ENCODE results near the gene VPS51.
A peak's percentile ranks its signal among the peaks of the same experiment; 100 is the strongest.

The VPS51 gene

GRCh38 chr11:65072631-65072966 is 23.4 kb upstream of the VPS51 start:
- no peak for DNase-seq

- no peak for DNase-seq
Measured at GRCh38 chr11:65077451-65077850, 18.6 kb upstream of the VPS51 start.

- DNase-seq, result no peak
Measured at GRCh38 chr11:65078151-65078550, 17.9 kb upstream of the VPS51 start.

GRCh38 chr11:65078786-65079342 is 17.1 kb upstream of the VPS51 start:
- DNase-seq, result no peak

DNA sequence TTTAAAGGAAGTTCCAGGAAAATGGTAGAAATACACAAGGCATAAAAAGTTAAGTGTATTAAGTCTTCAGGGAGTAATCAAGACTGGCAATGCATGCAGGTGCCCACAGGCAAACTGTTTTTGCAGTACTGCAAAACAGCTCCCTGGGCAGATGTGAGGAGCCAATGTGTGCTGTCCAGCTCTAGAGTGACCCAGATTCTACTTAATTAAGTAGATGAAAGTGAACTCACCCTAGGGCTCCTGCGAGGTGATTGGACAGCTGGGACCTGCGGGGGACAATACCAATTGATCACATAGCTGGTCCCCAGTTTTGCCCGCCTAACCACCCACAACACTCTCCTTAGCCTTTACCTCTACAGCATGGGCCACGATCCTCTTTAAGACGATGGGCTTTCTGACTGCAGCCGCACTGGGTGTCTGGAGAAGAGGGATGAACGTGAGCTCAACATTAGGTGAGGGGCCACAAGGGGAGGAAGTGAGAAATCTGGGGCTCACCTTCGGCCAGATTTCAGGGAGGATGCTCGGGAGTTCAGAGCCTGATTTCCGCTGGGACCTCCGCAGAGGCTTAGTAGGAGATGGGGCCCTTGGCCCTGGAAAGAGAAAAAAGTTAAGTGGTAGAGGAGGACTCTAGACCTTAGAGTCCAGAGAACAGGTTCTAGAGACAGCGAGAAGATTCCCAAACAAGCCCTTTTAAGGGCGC is 12.7 kb upstream of the VPS51 start:
- DNase-seq, result no peak

- peak; percentile 86 for DNase-seq
Measured at GRCh38 chr11:65083834-65084597, 12.0 kb upstream of the VPS51 start, which contains the start of the genes CDCA5 and ZFPL1. Gene CDCA5 (minus strand): TSS chr11:65084040. CDS start chr11:65083978, 62 bp downstream. Gene ZFPL1 (plus strand): TSS chr11:65084222. CDS start chr11:65084699, 477 bp downstream.

- no peak for DNase-seq
Measured at GRCh38 chr11:65084598-65085375, 11.2 kb upstream of the VPS51 start.

GRCh38 chr11:65085446-65085845 is 10.6 kb upstream of the VPS51 start:
- no peak for DNase-seq

DNA sequence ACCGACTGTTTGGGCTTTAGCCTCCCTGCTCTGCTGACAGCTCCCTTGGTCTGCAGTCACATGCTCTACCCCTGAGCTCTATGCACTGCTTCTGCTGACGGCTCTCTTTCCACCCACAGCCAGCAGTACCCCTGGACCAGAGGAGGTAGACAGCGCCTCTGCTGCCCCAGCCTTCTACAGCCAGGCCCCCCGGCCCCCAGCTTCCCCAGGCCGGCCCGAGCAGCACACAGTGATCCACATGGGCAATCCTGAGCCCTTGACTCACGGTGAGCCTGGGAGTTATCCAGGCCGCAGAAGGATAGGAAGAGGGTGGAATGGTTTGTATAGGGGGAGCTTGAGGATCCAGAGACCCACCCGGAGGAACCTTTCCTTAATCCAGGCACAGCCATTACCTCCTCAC is 9.2 kb upstream of the VPS51 start:
- no peak for DNase-seq

DNA sequence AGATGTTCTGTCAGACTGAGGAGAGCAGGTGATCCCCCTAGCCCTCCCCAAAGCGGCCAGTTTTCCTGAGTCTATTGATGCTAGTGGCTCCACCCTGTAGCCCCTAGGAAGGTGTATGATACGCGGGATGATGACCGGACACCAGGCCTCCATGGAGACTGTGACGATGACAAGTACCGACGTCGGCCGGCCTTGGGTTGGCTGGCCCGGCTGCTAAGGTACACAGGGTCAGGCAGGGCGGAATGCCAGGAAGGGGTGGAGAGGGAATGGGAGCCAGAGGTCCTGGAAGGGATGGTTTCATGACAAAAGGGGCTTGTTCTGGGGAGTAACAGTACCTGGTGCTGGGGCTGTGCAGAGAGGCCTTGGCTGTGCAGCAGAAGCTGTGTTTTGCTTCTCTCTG is 8.8 kb upstream of the VPS51 start:
- no peak for DNase-seq

- no peak for DNase-seq
Measured at GRCh38 chr11:65087827-65088226, 8.2 kb upstream of the VPS51 start.

GRCh38 chr11:65089621-65090020 is 6.4 kb upstream of the VPS51 start:
- no peak for DNase-seq

GRCh38 chr11:65090628-65091027 is 5.4 kb upstream of the VPS51 start:
- DNase-seq, result no peak

DNA sequence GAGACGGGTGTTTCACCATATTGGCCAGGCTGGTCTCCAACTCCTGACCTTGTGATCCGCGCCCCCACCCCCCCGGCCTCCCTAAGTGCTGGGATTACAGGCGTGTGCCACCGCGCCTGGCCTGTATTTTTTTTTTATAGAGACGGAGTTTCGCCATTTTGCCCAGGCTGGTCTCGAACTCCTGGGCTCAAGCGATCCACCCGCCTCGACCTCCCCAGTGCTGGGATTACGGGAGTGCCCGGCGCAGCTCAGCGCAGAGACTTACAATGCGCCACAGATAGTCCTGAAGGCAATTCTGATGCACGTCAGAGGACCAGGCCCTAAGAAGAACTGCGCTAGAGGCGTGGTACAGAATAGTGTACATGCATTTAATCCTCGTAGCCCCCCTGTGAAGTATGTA is 587 bp upstream of the VPS51 start:
- DNase-seq, result no peak

DNA sequence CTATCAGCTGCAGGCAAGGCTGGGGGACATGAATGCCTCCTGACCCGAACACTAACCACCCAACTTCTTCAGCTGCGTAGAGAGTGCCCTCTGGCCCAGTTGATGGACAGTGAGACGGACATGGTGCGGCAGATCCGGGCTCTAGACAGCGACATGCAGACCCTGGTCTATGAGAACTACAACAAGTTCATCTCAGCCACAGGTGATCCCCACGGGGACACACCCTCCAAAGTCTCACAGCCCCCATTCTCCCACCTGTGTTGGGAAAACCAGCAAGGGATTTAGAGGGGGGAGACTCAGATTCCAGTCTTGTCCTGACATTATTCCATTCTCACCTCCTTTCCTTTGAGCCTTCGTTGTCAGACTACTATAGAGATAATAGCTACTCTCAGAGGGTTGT is 912 bp downstream of the VPS51 start:
- no peak for DNase-seq

GRCh38 chr11:65100674-65101350 is 4.8 kb downstream of the VPS51 start:
- DNase-seq, result no peak

GRCh38 chr11:65102142-65103095 is 6.4 kb downstream of the VPS51 start:
- DNase-seq, result no peak

DNA sequence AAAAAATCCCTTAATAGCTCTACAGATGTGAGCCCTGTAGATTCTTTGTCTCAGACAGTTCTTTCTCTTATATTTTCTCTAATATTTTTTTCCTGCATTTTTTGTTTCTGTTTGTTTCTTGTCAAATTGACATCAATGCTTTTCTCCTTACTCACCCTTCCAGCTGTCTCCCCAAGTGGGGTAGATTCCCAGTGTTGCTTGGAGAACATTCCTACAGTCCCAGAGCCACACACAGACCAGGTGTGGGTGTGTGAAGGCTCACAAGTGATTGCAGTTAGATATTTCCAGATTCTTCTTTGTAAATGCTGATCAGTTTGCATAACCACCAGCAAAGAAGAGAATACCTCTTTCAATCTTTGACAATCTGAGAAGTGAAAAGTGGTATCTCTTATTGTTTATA is 7.5 kb downstream of the VPS51 start:
- no peak for DNase-seq

DNA sequence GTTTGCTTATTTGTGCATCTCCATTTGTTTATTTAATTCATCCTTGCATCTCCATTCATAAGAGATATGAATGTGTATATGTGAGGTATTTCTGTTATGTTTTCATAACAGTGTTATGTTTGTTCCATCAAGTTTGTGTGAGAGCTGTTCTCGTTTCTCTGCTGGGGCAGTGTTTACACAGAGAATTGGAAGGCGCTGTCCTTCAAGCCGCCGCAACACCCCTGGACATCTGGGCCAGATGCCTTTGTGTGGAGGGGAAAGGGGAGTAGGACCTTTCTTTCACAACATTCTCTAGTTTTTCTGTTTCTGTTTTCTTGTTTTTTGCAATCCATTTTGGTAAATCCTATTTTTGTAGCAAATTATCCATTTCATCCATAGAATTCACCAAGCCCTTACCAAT is 8.6 kb downstream of the VPS51 start:
- DNase-seq, result no peak

- no peak for DNase-seq
Measured at GRCh38 chr11:65107078-65107477, 11.1 kb downstream of the VPS51 start.

- DNase-seq, result no peak
Measured at GRCh38 chr11:65107751-65108468, 11.9 kb downstream of the VPS51 start.

All from activated gamma-delta T cell (primary cell).